ENCODE data around the gene ABCC6. TPM values are rescaled to one million over a fixed set of nuclear protein-coding genes. Genes with fewer than 3 reads are reported as not detected.
"Not testable (repeated sequence)": the region's sequence is repeated elsewhere in the genome, so short reads cannot be mapped to it uniquely, and the experiment has no call there.

The ABCC6 gene
- polyA plus RNA-seq, 2 donors = 0.08 to 0.31 TPM

DNA sequence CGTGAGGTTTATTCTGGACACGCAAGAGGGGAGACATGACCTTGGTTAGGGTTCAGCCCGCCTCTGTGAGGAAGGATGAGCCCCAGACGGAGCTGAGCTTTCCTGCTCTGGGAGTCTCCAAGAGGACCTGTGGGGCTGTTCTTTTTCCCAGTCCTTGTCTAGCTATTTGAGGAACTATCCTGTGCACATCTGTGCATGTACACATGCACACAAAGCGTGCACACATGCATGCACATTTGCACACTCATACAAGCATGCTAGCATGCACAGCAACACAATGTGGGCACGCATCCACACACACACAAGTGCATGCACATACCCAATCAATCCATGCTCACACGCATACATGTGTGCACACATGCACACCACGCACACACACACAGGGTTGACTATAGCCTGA lies 40.4 kb downstream of the ABCC6 start:
- H3K4me3 ChIP-seq (ENCODE audit: low read depth in 1 of 2, low read length in 2 of 2) = no peak overlapping the region
- no peaks in the 10 kb centered on the region for H3K36me3 ChIP-seq (ENCODE audit: control insufficient read depth in 2 of 2, insufficient read depth in 2 of 2, low read length in 1 of 2)
- H3K4me1 ChIP-seq (ENCODE audit: control insufficient read depth in 2 of 2, insufficient read depth in 2 of 2, low read length in 1 of 2) = no peaks in the 10 kb centered on the region
- no peaks in the 10 kb centered on the region for H3K9me3 ChIP-seq (ENCODE audit: control insufficient read depth in 2 of 2, insufficient read depth in 1 of 2, low read depth in 1 of 2, low read length in 1 of 2)
- H3K27ac ChIP-seq (ENCODE audit: low read depth in 2 of 2, low read length in 1 of 2) = no peak overlapping the region
- H3K27me3 ChIP-seq (ENCODE audit: control insufficient read depth in 1 of 2, insufficient read depth in 2 of 2, low read length in 2 of 2) = no peaks in the 10 kb centered on the region
- 78 to 79% methylated on average over 8 of the region's 8 CpGs for WGBS, 2 donors

DNA sequence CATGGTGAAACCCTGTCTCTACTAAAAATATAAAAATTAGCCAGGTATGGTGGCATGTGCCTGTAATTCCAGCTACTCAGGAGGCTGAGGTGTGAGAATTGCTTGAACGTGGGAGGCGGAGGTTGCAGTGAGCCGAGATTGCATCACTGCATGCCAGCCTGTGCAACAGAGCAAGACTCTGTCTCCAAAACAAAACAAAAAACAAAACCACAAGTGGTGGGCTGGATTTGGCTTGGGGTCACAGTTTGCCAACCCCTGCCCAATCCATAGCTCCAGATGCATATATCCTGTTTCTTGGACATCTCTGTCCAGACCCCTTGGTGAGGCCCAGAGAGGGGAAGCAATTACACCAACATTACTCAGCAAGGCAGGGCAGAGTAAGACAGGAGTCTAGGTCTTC lies 41.5 kb downstream of the ABCC6 start:
- 80 to 81% methylated on average over 3 of the region's 3 CpGs for WGBS, 2 donors
- H3K9me3 ChIP-seq (ENCODE audit: control insufficient read depth in 2 of 2, insufficient read depth in 1 of 2, low read depth in 1 of 2, low read length in 1 of 2); H3K4me3 ChIP-seq (ENCODE audit: low read depth in 1 of 2, low read length in 2 of 2); H3K36me3 ChIP-seq (ENCODE audit: control insufficient read depth in 2 of 2, insufficient read depth in 2 of 2, low read length in 1 of 2); H3K27me3 ChIP-seq (ENCODE audit: control insufficient read depth in 1 of 2, insufficient read depth in 2 of 2, low read length in 2 of 2); H3K27ac ChIP-seq (ENCODE audit: low read depth in 2 of 2, low read length in 1 of 2); H3K4me1 ChIP-seq (ENCODE audit: control insufficient read depth in 2 of 2, insufficient read depth in 2 of 2, low read length in 1 of 2): not testable (repeated sequence)

DNA sequence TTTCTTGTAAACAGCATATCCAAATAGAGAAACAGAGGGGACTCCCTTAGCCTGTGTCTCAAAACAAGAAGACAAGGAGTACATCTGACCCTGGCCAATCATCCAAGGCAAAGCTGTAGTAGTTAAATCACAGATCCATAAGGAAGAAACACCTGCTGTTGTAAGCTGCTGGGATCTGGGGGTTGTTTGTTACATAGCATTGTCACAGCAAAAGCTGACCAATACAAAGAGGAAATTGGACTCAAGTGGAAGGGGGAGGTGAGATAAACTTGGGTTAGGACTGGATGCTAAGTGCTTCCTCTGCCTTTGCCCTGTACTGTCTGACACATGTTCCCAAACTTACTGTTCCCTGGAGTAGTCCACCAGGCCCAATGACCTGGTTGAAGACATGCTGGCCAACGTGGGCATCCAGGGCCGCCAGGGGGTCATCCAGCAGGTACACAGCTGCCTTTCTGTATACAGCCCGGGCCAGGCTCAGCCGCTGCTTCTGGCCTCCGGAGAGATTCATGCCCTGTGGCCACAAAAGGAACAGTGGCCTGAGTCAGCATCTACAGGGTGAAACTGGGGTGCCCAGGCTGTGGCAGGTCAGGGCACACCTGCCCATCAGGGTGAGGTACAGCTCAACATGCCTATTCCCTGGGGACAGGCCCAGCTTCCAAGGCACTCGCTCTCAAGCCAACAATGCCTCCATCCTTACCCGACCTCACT lies 44.7 kb downstream of the ABCC6 start:
- H3K36me3 ChIP-seq (ENCODE audit: control insufficient read depth in 2 of 2, insufficient read depth in 2 of 2, low read length in 1 of 2) = no peaks in the 10 kb centered on the region
- WGBS, 2 donors = 89 to 92% methylated on average over 7 of the region's 7 CpGs

DNA sequence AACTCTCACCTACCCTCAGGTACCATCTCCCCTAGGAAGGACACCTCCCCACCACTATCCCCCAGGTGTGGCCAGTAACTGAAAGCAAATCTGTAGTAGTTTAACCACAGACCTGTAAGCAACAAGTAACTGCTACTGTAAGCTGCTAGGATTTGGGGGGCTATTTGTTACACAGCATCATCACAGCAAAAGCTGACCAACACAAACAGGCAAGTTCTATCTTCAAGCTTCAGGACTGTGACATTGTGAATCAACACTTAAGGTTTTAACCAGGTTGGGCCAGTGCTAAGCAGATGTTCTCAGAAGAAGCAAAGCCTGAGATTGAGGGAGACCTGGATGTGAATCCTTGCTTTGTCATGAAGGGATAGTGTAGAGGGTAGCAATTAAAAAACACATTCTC lies 47.0 kb downstream of the ABCC6 start:
- Histone ChIP-seq H3K4me3 (ENCODE audit: low read depth in 1 of 2, low read length in 2 of 2) (no peak overlapping the region), H3K4me1 (ENCODE audit: control insufficient read depth in 2 of 2, insufficient read depth in 2 of 2, low read length in 1 of 2) (no peaks in the 10 kb centered on the region), H3K9me3 (ENCODE audit: control insufficient read depth in 2 of 2, insufficient read depth in 1 of 2, low read depth in 1 of 2, low read length in 1 of 2) (peaks cover 0 to 2% of the 10 kb centered on the region in 2 donors), H3K36me3 (ENCODE audit: control insufficient read depth in 2 of 2, insufficient read depth in 2 of 2, low read length in 1 of 2) (no peaks in the 10 kb centered on the region), H3K27ac (ENCODE audit: low read depth in 2 of 2, low read length in 1 of 2) (no peak overlapping the region), H3K27me3 (ENCODE audit: control insufficient read depth in 1 of 2, insufficient read depth in 2 of 2, low read length in 2 of 2) (no peaks in the 10 kb centered on the region)

More for the DNA sequence above, 44.7 kb downstream of the ABCC6 start:
- Histone ChIP-seq H3K27me3 (ENCODE audit: control insufficient read depth in 1 of 2, insufficient read depth in 2 of 2, low read length in 2 of 2) (no peaks in the 10 kb centered on the region), H3K4me1 (ENCODE audit: control insufficient read depth in 2 of 2, insufficient read depth in 2 of 2, low read length in 1 of 2) (no peaks in the 10 kb centered on the region), H3K9me3 (ENCODE audit: control insufficient read depth in 2 of 2, insufficient read depth in 1 of 2, low read depth in 1 of 2, low read length in 1 of 2) (peaks cover 0 to 2% of the 10 kb centered on the region in 2 donors), H3K27ac (ENCODE audit: low read depth in 2 of 2, low read length in 1 of 2) (no peak overlapping the region), H3K4me3 (ENCODE audit: low read depth in 1 of 2, low read length in 2 of 2) (no peak overlapping the region)

DNA sequence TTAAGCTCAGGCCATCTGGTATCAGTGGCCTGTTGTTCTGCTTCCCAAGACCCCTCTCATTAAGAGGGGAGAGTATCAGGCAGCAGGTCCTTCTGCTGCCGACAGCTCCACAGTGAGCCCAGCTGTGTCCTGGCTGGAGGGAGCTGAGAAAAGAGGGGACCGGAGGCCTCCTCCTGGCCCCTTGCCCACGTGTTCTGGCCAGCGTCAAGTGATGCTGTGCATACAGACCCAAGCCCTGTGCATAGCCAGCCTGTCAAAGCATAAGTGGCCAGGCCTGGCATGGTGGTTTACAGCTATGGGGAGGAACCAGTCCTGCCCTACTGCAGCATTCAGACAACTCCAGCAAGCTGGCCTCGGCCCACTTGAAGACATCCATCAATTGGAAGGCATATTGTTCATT lies 48.0 kb downstream of the ABCC6 start:
- WGBS, 2 donors = 60 to 63% methylated on average over 5 of the region's 5 CpGs
- no peaks in the 10 kb centered on the region for H3K36me3 ChIP-seq (ENCODE audit: control insufficient read depth in 2 of 2, insufficient read depth in 2 of 2, low read length in 1 of 2)
- no peak overlapping the region for H3K27ac ChIP-seq (ENCODE audit: low read depth in 2 of 2, low read length in 1 of 2)
- no peak overlapping the region for H3K4me3 ChIP-seq (ENCODE audit: low read depth in 1 of 2, low read length in 2 of 2)
- H3K27me3 ChIP-seq (ENCODE audit: control insufficient read depth in 1 of 2, insufficient read depth in 2 of 2, low read length in 2 of 2) = no peaks in the 10 kb centered on the region
- no peaks in the 10 kb centered on the region for H3K4me1 ChIP-seq (ENCODE audit: control insufficient read depth in 2 of 2, insufficient read depth in 2 of 2, low read length in 1 of 2)
- peaks cover 0 to 2% of the 10 kb centered on the region in 2 donors for H3K9me3 ChIP-seq (ENCODE audit: control insufficient read depth in 2 of 2, insufficient read depth in 1 of 2, low read depth in 1 of 2, low read length in 1 of 2)

DNA sequence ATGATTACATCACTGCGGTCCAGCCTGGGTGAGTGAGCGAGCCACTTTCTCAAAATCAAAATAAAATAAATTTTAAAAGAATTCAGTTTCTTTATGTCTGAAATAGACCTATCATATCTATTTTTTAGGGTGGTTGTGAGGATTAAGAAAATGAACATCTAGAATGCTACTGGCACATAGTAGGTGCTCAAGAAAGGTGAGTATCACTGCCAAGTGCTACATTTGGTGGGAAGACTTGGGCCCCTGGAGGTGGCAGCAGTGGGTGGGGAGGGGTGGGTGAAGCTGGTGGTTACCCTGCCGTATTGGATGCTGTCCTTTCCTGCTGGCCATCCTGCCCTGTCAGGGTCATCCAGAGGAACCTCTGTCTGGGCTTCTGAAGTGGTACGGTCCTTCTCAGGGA lies 50.3 kb downstream of the ABCC6 start:
- no peaks in the 10 kb centered on the region for H3K27me3 ChIP-seq (ENCODE audit: control insufficient read depth in 1 of 2, insufficient read depth in 2 of 2, low read length in 2 of 2)
- H3K27ac ChIP-seq (ENCODE audit: low read depth in 2 of 2, low read length in 1 of 2) = no peak overlapping the region
- H3K9me3 ChIP-seq (ENCODE audit: control insufficient read depth in 2 of 2, insufficient read depth in 1 of 2, low read depth in 1 of 2, low read length in 1 of 2) = peaks cover 0 to 2% of the 10 kb centered on the region in 2 donors
- no peaks in the 10 kb centered on the region for H3K36me3 ChIP-seq (ENCODE audit: control insufficient read depth in 2 of 2, insufficient read depth in 2 of 2, low read length in 1 of 2)
- 83 to 87% methylated on average over 4 of the region's 4 CpGs for WGBS, 2 donors
- no peaks in the 10 kb centered on the region for H3K4me1 ChIP-seq (ENCODE audit: control insufficient read depth in 2 of 2, insufficient read depth in 2 of 2, low read length in 1 of 2)
- no peak overlapping the region for H3K4me3 ChIP-seq (ENCODE audit: low read depth in 1 of 2, low read length in 2 of 2)

DNA sequence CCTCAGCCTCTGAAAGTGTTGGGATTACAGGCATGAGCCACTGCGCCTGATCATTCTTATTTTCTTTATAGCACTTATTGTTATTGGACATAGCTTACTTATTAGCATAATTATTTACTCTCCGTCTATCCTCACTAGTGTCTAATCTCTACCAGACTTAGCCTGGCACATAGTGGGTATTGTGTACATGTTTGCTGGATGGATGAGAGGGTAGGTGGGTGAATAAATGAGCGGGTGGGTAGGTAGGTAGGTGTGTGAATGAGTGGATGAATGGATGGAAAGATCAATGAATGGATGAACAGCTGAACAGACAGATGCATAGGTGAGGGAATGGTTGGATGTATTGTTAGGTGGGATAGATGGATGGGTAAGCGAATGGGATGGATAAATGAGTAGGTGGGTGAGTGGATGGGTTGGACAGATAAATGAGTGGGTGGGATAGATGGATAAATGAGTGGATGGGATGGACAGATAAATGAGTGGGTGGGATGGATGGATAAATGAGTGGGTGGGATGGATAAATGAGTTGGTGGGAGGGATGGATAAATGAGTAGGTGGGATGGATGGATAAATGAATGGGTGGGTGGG lies 51.9 kb downstream of the ABCC6 start:
- 84 to 86% methylated on average over 4 of the region's 4 CpGs for WGBS, 2 donors
- Histone ChIP-seq H3K27me3 (ENCODE audit: control insufficient read depth in 1 of 2, insufficient read depth in 2 of 2, low read length in 2 of 2) (no peaks in the 10 kb centered on the region), H3K36me3 (ENCODE audit: control insufficient read depth in 2 of 2, insufficient read depth in 2 of 2, low read length in 1 of 2) (no peaks in the 10 kb centered on the region)

DNA sequence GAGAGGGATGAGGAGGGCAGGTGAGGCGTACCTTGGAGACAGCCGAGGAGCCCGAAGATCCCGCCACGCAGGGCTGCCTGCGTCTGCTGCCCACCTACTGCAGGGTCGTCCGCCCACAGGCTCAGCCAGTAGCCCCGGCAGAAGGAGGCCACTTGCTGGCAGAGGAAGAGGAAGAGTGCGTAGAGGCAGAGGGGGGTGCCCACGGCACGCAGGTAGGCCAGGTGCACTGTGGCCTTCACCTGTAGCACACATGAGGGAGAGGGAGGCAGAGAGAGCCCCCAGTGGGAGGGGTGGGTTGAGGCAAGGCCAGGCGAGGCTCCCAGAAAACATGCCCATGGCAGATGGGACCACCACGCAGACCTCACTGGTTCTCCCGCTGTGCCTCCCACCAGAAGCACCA lies 53.7 kb downstream of the ABCC6 start:
- Histone ChIP-seq H3K9me3 (ENCODE audit: control insufficient read depth in 2 of 2, insufficient read depth in 1 of 2, low read depth in 1 of 2, low read length in 1 of 2) (no peaks in the 10 kb centered on the region), H3K36me3 (ENCODE audit: control insufficient read depth in 2 of 2, insufficient read depth in 2 of 2, low read length in 1 of 2) (no peaks in the 10 kb centered on the region), H3K27ac (ENCODE audit: low read depth in 2 of 2, low read length in 1 of 2) (no peak overlapping the region), H3K27me3 (ENCODE audit: control insufficient read depth in 1 of 2, insufficient read depth in 2 of 2, low read length in 2 of 2) (no peaks in the 10 kb centered on the region), H3K4me1 (ENCODE audit: control insufficient read depth in 2 of 2, insufficient read depth in 2 of 2, low read length in 1 of 2) (no peaks in the 10 kb centered on the region), H3K4me3 (ENCODE audit: low read depth in 1 of 2, low read length in 2 of 2) (no peak overlapping the region)
- WGBS, 2 donors = 92% methylated on average over 15 of the region's 15 CpGs

More for the DNA sequence above, 51.9 kb downstream of the ABCC6 start:
- no peak overlapping the region for H3K4me3 ChIP-seq (ENCODE audit: low read depth in 1 of 2, low read length in 2 of 2)
- peaks cover 0 to 1% of the 10 kb centered on the region in 2 donors for H3K9me3 ChIP-seq (ENCODE audit: control insufficient read depth in 2 of 2, insufficient read depth in 1 of 2, low read depth in 1 of 2, low read length in 1 of 2)
- no peak overlapping the region for H3K27ac ChIP-seq (ENCODE audit: low read depth in 2 of 2, low read length in 1 of 2)
- no peaks in the 10 kb centered on the region for H3K4me1 ChIP-seq (ENCODE audit: control insufficient read depth in 2 of 2, insufficient read depth in 2 of 2, low read length in 1 of 2)

DNA sequence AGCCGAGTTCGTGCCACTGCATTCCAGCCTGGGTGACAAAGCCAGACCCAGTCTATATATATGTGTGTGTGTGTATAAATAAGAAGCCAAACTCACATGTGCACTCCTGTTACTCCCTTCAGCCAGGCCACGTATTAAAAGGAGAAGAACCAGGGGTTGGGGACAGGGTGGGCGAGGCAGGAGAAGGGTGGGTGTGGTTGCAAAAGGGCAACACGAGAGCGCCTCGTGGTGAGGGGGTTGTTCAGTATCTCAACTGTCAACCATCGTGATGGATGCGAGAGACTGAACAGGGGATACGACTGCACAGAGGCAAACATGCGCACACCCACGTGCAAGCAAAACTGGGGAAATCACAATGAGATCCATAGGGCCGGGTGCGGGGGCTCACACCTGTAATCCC lies 54.9 kb downstream of the ABCC6 start:
- H3K36me3 ChIP-seq (ENCODE audit: control insufficient read depth in 2 of 2, insufficient read depth in 2 of 2, low read length in 1 of 2) = no peaks in the 10 kb centered on the region
- H3K27ac ChIP-seq (ENCODE audit: low read depth in 2 of 2, low read length in 1 of 2) = no peak overlapping the region
- 88 to 91% methylated on average over 14 of the region's 14 CpGs for WGBS, 2 donors
- H3K9me3 ChIP-seq (ENCODE audit: control insufficient read depth in 2 of 2, insufficient read depth in 1 of 2, low read depth in 1 of 2, low read length in 1 of 2) = no peaks in the 10 kb centered on the region
- no peak overlapping the region for H3K4me3 ChIP-seq (ENCODE audit: low read depth in 1 of 2, low read length in 2 of 2)
- no peaks in the 10 kb centered on the region for H3K4me1 ChIP-seq (ENCODE audit: control insufficient read depth in 2 of 2, insufficient read depth in 2 of 2, low read length in 1 of 2)
- no peaks in the 10 kb centered on the region for H3K27me3 ChIP-seq (ENCODE audit: control insufficient read depth in 1 of 2, insufficient read depth in 2 of 2, low read length in 2 of 2)

DNA sequence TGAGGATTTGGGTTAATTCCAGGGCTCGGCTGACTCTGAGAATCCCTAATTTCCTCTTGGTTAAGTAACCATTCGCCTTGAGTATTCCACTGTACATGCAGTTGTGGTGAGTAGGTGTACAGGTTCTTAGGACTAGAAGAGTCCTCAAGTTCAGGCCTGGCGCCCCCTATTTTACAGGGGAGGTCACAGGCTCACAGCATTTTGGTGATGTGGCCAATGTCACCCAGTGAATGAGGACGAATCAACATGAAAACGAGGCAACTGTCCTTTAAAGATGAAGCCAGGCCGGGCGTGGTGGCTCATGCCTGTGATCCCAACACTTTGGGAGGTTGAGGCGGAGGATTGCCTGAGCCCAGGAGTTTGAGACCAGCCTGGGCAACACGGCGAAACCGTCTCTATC lies 55.4 kb downstream of the ABCC6 start:
- WGBS, 2 donors = 82 to 83% methylated on average over 11 of the region's 11 CpGs
- Histone ChIP-seq H3K4me3 (ENCODE audit: low read depth in 1 of 2, low read length in 2 of 2) (no peak overlapping the region), H3K4me1 (ENCODE audit: control insufficient read depth in 2 of 2, insufficient read depth in 2 of 2, low read length in 1 of 2) (no peaks in the 10 kb centered on the region), H3K27me3 (ENCODE audit: control insufficient read depth in 1 of 2, insufficient read depth in 2 of 2, low read length in 2 of 2) (no peaks in the 10 kb centered on the region), H3K36me3 (ENCODE audit: control insufficient read depth in 2 of 2, insufficient read depth in 2 of 2, low read length in 1 of 2) (no peaks in the 10 kb centered on the region), H3K27ac (ENCODE audit: low read depth in 2 of 2, low read length in 1 of 2) (no peak overlapping the region), H3K9me3 (ENCODE audit: control insufficient read depth in 2 of 2, insufficient read depth in 1 of 2, low read depth in 1 of 2, low read length in 1 of 2) (no peaks in the 10 kb centered on the region)
